ENCODE data around the gene CMTM4. TPM values are rescaled to one million over a fixed set of nuclear protein-coding genes. Genes with fewer than 3 reads are reported as not detected.

CMTM4 gene
- 10 to 100 TPM; 31.7 to 43.5 (median 38.8) TPM for total RNA-seq
- 10 to 100 TPM; 14.9 to 18.4 TPM for polyA plus RNA-seq

DNA sequence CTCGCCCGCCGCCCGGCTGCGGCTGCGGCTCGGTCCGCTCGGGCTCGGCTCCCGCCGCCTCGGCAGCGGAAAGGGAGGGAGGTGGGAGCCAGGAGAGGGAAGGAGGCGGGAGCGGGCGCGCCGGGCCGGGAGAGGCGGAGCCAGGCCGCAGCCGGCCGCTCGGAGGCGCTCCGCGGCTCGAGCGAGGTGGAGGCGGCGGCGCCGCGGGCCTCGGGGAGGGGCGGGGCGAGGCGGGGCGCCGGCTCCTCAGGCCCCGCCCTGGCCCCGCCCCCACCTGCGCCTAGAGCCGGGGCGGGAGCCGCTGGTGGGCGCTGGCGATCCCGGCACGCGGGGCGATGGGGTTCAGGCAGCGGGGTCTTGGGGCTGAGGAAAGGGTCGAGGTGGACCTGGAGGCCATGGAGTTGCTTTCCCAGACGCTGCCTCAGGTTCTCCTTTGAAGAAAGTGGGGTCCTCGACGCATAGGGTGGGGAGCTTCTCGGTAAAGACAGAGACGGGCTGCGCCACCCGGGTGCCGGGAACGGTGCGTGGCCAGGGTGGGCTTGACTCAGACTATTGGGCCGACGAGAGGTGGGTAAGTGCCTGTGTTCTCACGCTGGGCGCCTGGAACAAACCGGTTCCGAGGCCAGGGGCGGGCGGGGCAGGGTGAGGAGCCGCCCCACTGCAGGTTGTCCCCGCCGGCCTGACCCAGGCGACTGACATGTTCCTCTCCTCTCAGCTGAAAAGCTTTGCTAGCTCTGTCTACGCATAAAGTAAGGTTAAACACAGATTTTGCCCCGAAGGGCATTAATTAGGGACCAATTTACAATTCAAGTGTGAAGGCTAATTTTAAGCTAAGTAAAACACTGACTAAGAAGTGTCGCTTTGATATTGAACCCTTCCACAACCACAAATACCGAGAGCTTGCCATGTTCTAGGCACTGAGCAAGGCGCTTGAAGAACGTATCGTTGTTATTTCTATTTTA, at the start of gene CMTM4:
TSS of gene CMTM4 (minus strand) at position 75 of the 962 bp plus-strand sequence. CDS start 218 bp downstream, outside the sequence.
- Histone ChIP-seq H3K4me3 (peak within 1 kb of the TSS; percentile 55 to 79 (median 72)), H3K36me3 (no peaks in the 10 kb centered on the region), H3K9me3 (no peaks in the 10 kb centered on the region), H3K27me3 (no peaks in the 10 kb centered on the region), H3K27ac (peak within 1 kb of the TSS; percentile 81 to 91 (median 84)), H3K4me1 (peaks cover 16 to 21% (median 18%) of the 10 kb centered on the region in 3 donors)
- ATAC-seq = peak; percentile 90 to 95 (median 92)
- TF ChIP-seq, protein P1, sequence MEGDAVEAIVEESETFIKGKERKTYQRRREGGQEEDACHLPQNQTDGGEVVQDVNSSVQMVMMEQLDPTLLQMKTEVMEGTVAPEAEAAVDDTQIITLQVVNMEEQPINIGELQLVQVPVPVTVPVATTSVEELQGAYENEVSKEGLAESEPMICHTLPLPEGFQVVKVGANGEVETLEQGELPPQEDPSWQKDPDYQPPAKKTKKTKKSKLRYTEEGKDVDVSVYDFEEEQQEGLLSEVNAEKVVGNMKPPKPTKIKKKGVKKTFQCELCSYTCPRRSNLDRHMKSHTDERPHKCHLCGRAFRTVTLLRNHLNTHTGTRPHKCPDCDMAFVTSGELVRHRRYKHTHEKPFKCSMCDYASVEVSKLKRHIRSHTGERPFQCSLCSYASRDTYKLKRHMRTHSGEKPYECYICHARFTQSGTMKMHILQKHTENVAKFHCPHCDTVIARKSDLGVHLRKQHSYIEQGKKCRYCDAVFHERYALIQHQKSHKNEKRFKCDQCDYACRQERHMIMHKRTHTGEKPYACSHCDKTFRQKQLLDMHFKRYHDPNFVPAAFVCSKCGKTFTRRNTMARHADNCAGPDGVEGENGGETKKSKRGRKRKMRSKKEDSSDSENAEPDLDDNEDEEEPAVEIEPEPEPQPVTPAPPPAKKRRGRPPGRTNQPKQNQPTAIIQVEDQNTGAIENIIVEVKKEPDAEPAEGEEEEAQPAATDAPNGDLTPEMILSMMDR (IDR thresholded peaks at IDR 0.05) = no peak
- DNase-seq = peak; percentile 86 to 94 (median 91)
- no peak for FAIRE-seq
- WGBS, 2 donors = 2 to 3% methylated on average over 56 to 83 of the region's 84 CpGs
- intact Hi-C loops (cut with DNase I) = no loop called here

DNA sequence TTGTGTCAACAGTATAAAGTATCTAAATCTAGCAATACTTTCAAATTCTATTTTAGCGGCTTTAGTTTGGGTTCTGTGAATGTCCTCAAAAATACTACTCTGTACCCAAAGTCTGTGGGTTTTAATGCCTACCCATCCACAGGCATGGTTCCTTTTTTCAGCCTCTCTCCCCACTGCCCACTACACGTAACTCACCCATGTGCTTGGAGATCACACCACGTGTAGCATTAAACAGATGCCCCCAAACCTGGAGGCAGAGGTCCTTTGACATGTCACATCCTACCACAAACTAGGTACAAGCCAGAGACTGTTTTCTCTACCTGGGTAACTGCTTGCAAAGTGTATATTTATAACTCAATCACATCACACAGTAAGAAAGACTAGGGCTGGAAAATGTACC, 49.5 kb upstream of the CMTM4 start:
- intact Hi-C loops (cut with DNase I) = no loop called here
- FAIRE-seq (no peak), ATAC-seq (no peak), DNase-seq (no peak)
- Histone ChIP-seq H3K36me3 (peaks cover 0 to 7% (median 2%) of the 10 kb centered on the region in 3 donors), H3K27me3 (no peaks in the 10 kb centered on the region), H3K9me3 (no peaks in the 10 kb centered on the region), H3K4me1 (peaks cover 11 to 36% (median 21%) of the 10 kb centered on the region in 3 donors), H3K4me3 (no peak overlapping the region), H3K27ac (no peak overlapping the region)
- TF ChIP-seq, protein P1 (IDR thresholded peaks at IDR 0.05) = no peak
- 76 to 83% methylated on average over 3 of the region's 3 CpGs for WGBS, 2 donors

DNA sequence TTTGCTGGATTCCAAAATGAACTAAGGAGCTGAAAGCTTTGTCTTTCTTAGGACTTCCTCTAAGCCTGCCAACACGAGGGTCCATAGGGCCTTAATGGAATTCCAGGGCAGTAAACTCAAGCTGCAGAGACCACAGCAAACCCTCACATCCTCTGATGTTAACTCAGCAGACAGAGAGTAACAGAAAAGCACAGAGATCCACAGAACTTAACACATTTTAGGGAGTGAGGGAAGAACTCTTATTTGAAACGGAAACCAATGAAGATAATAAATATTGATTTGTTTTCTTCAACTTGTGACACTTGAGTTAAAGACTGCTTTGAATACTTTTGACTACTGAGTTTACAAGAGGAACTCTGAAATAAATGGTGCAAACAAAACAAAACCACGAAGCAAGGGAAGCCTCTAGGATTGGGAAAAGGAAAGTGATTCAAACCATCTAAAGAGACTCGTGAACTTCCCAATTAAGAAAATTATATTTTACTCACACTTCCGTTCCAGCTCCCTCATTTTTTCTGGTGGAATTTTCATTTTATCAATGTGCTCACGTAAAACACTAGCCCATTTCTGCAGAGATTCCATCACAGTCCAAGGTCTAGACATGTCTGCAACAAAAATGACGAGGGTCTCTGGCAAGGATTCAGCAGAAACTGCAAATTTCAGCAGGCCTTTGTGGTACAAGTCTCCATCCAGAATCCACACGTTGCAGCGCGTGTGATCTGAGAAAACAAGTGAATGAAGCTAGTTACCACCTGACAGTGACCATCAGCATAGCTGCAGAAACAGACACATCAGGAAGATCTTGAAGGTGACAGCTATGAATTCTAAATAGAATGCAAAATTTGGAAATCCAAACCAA, 45.6 kb upstream of the CMTM4 start:
- Histone ChIP-seq H3K4me1 (peaks cover 21 to 31% (median 26%) of the 10 kb centered on the region in 3 donors), H3K4me3 (no peak overlapping the region), H3K9me3 (no peaks in the 10 kb centered on the region), H3K27ac (peak overlapping the region in 3 of 4 donors; percentile 64 to 86 (median 84)), H3K27me3 (no peaks in the 10 kb centered on the region), H3K36me3 (peaks cover 2 to 13% (median 3%) of the 10 kb centered on the region in 3 donors)
- intact Hi-C loops (cut with DNase I) = no loop called here
- no peak for FAIRE-seq
- 53 to 57% methylated on average over 10 of the region's 10 CpGs for WGBS, 2 donors
- no peak for DNase-seq
- TF ChIP-seq, protein P1 (IDR thresholded peaks at IDR 0.05) = no peak
- peak in 2 of 4 donors; percentile 8 to 17 for ATAC-seq

DNA sequence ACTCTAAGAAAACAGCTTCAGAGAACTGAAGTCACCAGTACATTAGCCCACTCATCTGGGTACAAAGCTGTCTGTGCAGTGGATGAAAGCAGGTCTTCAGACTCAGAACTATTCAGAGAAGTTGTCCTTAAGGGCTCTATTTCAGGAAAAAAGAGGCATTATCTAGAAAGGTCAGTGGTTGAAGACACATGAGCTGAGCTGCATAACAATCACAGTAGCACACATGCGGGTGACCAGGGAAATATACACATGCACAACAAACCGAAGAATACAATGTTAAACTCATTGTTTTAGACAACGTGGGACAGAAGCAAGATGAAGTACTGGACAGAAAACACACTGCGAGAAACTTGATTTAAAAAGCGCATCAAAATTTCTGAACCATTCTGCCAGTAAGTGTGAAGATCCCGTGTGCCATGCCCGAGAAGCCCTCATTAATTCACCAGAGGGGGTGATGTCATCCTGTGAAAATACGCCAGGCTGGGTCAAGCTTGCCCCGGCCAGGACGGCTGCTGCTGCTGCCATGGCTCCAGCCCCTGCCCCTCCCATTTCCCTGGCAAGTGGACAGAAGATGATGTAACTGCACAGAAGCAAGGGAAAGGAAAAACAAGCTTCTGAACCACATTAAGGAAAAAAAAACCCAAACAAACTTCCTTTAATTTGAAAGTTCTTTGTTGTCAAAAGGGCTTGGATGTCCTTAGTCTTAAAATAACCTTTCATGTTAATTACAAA, 44.8 kb upstream of the CMTM4 start:
- no peaks in the 10 kb centered on the region for H3K9me3 ChIP-seq
- peaks cover 21 to 31% (median 26%) of the 10 kb centered on the region in 3 donors for H3K4me1 ChIP-seq
- TF ChIP-seq, protein P1 (IDR thresholded peaks at IDR 0.05) = no peak
- 13 to 17% methylated on average over 10 of the region's 10 CpGs for WGBS, 2 donors
- H3K36me3 ChIP-seq = peaks cover 2 to 16% (median 3%) of the 10 kb centered on the region in 3 donors
- H3K27ac ChIP-seq = peak overlapping the region; percentile 56 to 86 (median 74)
- FAIRE-seq (peak; percentile 41), ATAC-seq (peak; percentile 97 to 98 (median 98)), DNase-seq (peak; percentile 80 to 97 (median 94))
- intact Hi-C loops (cut with DNase I) = no loop called here
- H3K27me3 ChIP-seq = no peaks in the 10 kb centered on the region
- H3K4me3 ChIP-seq = no peak overlapping the region

Data from pancreas (tissue), 10 donors.